ENCODE measurements around the gene FBRS. TPM values are rescaled to one million over a fixed set of nuclear protein-coding genes. Genes with fewer than 3 reads are reported as not detected.
"Not testable (repeated sequence)": the region's sequence is repeated elsewhere in the genome, so short reads cannot be mapped to it uniquely, and the experiment has no call there.

FBRS gene
- total RNA-seq, 3 donors from 2014 or later, result 82.6 to 97.1 (median 85.8) TPM

GRCh38 chr16:30623536-30624283 lies 34.5 kb upstream of the FBRS start:
- no peak for TF ChIP-seq CTCF (IDR thresholded peaks at IDR 0.05)
- intact Hi-C loops (cut with DNase I, micrococcal nuclease), result no loop called here
- no peak for DNase-seq
- Histone ChIP-seq H3K4me1 (ENCODE audit: low read depth) (peaks cover 3% of the 10 kb centered on the region), H3K36me3 (ENCODE audit: low read depth) (no peaks in the 10 kb centered on the region), H3K9me3 (no peaks in the 10 kb centered on the region), H3K4me3 (no peak overlapping the region)
- ATAC-seq, result no peak

- Histone ChIP-seq H3K4me1 (ENCODE audit: low read depth) (peaks cover 3% of the 10 kb centered on the region), H3K36me3 (ENCODE audit: low read depth) (no peaks in the 10 kb centered on the region), H3K4me3 (no peak overlapping the region), H3K9me3 (no peaks in the 10 kb centered on the region)
- DNase-seq (no peak), ATAC-seq (no peak)
- intact Hi-C loops (cut with DNase I, micrococcal nuclease), result no loop called here
- TF ChIP-seq CTCF (IDR thresholded peaks at IDR 0.05), result no peak
Observed at GRCh38 chr16:30626236-30626635, 32.0 kb upstream of the FBRS start.

- H3K9me3 ChIP-seq, result no peaks in the 10 kb centered on the region
- peak; percentile 89 for TF ChIP-seq CTCF (IDR thresholded peaks at IDR 0.05)
- no peaks in the 10 kb centered on the region for H3K36me3 ChIP-seq (ENCODE audit: low read depth)
- H3K4me3 ChIP-seq, result no peak overlapping the region
- DNase-seq (peak; percentile 86 to 96 (median 95)), ATAC-seq (peak; percentile 99)
- H3K4me1 ChIP-seq (ENCODE audit: low read depth), result peaks cover 3% of the 10 kb centered on the region
- intact Hi-C loops (cut with DNase I, micrococcal nuclease), result no loop called here
Observed at GRCh38 chr16:30628628-30629540, 29.3 kb upstream of the FBRS start.

GRCh38 chr16:30632454-30632853 lies 25.8 kb upstream of the FBRS start:
- intact Hi-C loops (cut with DNase I, micrococcal nuclease), result loop anchor here in 1 of 2 donors (10.0 kb wide), 1 partner anchor 58 kb away; the partner anchor contains the start of gene ZNF688
- ATAC-seq; H3K36me3 ChIP-seq (ENCODE audit: low read depth); H3K4me3 ChIP-seq; DNase-seq; H3K9me3 ChIP-seq: not testable (repeated sequence)
- peaks cover 11% of the 10 kb centered on the region for H3K4me1 ChIP-seq (ENCODE audit: low read depth)

- Histone ChIP-seq H3K9me3 (no peaks in the 10 kb centered on the region), H3K4me3 (no peak overlapping the region), H3K4me1 (ENCODE audit: low read depth) (peaks cover 9% of the 10 kb centered on the region), H3K36me3 (ENCODE audit: low read depth) (no peaks in the 10 kb centered on the region)
- DNase-seq (no peak), ATAC-seq (no peak)
- no peak for TF ChIP-seq CTCF (IDR thresholded peaks at IDR 0.05)
- intact Hi-C loops (cut with DNase I, micrococcal nuclease), result loop anchor here in 1 of 2 donors (10.0 kb wide), 1 partner anchor 59 kb away; the partner anchor contains the start of gene ZNF688
Observed at GRCh38 chr16:30633526-30633925, 24.7 kb upstream of the FBRS start.

GRCh38 chr16:30636599-30636998 lies 21.6 kb upstream of the FBRS start:
- Histone ChIP-seq H3K36me3 (ENCODE audit: low read depth) (no peaks in the 10 kb centered on the region), H3K9me3 (no peaks in the 10 kb centered on the region), H3K4me3 (no peak overlapping the region), H3K4me1 (ENCODE audit: low read depth) (peaks cover 7% of the 10 kb centered on the region)
- DNase-seq (no peak), ATAC-seq (no peak)
- intact Hi-C loops (cut with DNase I, micrococcal nuclease), result loop anchor here in 1 of 2 donors (10.0 kb wide), 1 partner anchor 62 kb away; the partner anchor contains the start of gene ZNF688
- no peak for TF ChIP-seq CTCF (IDR thresholded peaks at IDR 0.05)

- H3K4me1 ChIP-seq (ENCODE audit: low read depth); DNase-seq; ATAC-seq; H3K36me3 ChIP-seq (ENCODE audit: low read depth); H3K4me3 ChIP-seq; H3K9me3 ChIP-seq: not testable (repeated sequence)
- intact Hi-C loops (cut with DNase I, micrococcal nuclease), result loop anchor here in 1 of 2 donors (10.0 kb wide), 1 partner anchor 62 kb away; the partner anchor contains the start of gene ZNF688
Observed at GRCh38 chr16:30637139-30637538, 21.1 kb upstream of the FBRS start.
